Erythroblast (primary cell): ENCODE data around the gene MBOAT1.

Experiments
- GATA1 ChIP-seq: IDR thresholded peaks from 2 replicates; pipeline ENCODE4 v1.6.1; 2011; ENCODE audit warnings: low read depth, mild to moderate bottlenecking, control low read depth, low read length, moderate library complexity
- POLR2A ChIP-seq: IDR thresholded peaks from 2 replicates; pipeline ENCODE4 v1.6.1; 2011; ENCODE audit warnings: mild to moderate bottlenecking, low read length

DNA sequence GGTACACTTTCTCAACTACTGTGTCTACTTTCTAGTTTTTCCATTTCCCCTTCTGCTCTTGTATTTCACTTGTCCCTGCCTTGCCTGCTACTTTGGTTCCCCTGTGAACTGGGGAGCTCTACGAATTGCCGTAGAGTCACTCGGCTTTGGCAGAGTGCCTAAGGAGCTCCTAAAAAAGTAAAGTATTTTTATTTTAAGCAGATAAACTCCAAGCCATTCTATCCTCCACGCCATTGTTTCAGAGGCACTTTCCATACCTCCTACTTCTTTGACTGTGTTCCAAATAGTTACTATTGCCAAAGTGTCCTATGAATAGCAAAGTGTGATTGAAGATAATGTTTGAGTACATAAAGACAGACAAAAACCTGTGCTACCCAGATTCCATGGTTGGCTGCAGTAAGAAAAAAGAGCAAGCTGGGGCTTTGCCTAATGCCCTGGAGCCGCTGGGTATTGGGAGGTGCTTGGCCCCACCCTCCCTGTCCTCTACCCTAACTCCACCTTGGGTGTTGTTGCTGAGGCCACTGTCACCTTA is 5.1 kb upstream of the MBOAT1 start:
- TF ChIP-seq POLR2A (no peak), GATA1 (no peak)
